Muscle of leg (tissue), 11 donors: ENCODE data around the gene SPATA17. TPM values are rescaled to one million over a fixed set of nuclear protein-coding genes. Genes with fewer than 3 reads are reported as not detected.
A peak's percentile ranks its signal among the peaks of the same experiment; 100 is the strongest.

Experiments
- DNase-seq: peaks from one replicate; pipeline ENCODE4 v3.0.0; 2013
- H3K27ac ChIP-seq: one replicate; pipeline ENCODE4 v1.5.1; 2013; ENCODE audit warnings: mild to moderate bottlenecking, low read length, control low read depth
- H3K27me3 ChIP-seq: one replicate; pipeline ENCODE4 v1.6.1; 2013; ENCODE audit warnings: low read length; ENCODE audit not compliant: control insufficient read depth, insufficient read depth
- H3K36me3 ChIP-seq: one replicate; pipeline ENCODE4 v1.6.1; 2013; ENCODE audit warnings: low read length; ENCODE audit not compliant: control insufficient read depth, insufficient read depth
- H3K4me1 ChIP-seq: one replicate; pipeline ENCODE4 v1.6.1; 2013; ENCODE audit warnings: low read length; ENCODE audit not compliant: control insufficient read depth, insufficient read depth
- H3K4me3 ChIP-seq: one replicate; pipeline ENCODE4 v1.5.1; 2013; ENCODE audit warnings: low read length, control low read depth
- H3K9me3 ChIP-seq: replicated peaks from 2 replicates; pipeline ENCODE4 v1.6.1; 2013; ENCODE audit warnings: low read depth, low read length; ENCODE audit not compliant: control insufficient read depth
- WGBS: methylation state at CpG from one replicate; pipeline ENCODE4 v1.1.5; 2013; ENCODE audit warnings: missing lambda C conversion rate; ENCODE audit not compliant: insufficient coverage; 5-methylcytosine and 5-hydroxymethylcytosine counted together
- polyA plus RNA-seq, 8 donors: library from polyadenylated mRNA; unstranded; fragments of 120-200 nt; gene quantifications; one replicate each; pipeline versions ENCODE4 v1.2.1 to v1.2.3, GENCODE V29; 2013; ENCODE audit warnings: inconsistent platforms in 1 of 8, low replicate concordance in 1 of 8; ENCODE audit not compliant: insufficient read length in 8 of 8, insufficient read depth in 1 of 8
- total RNA-seq: library from RNA; stranded (reverse); fragments of 120-200 nt; gene quantifications from one replicate; pipeline ENCODE4 v1.2.4, GENCODE V29; 2013

SPATA17 gene
- total and polyA plus RNA-seq, 9 donors: 2.3 to 4.3 (median 3.4) TPM

GRCh38 chr1:217721692-217722091 lies 90.5 kb downstream of the SPATA17 start:
- Histone ChIP-seq H3K36me3 (no peaks in the 10 kb centered on the region), H3K27me3 (no peaks in the 10 kb centered on the region), H3K4me1 (no peaks in the 10 kb centered on the region), H3K27ac (no peak overlapping the region), H3K9me3 (no peaks in the 10 kb centered on the region), H3K4me3 (no peak overlapping the region)
- DNase-seq: no peak
- WGBS: no CpG with 5 or more reads among the region's 1 CpG

DNA sequence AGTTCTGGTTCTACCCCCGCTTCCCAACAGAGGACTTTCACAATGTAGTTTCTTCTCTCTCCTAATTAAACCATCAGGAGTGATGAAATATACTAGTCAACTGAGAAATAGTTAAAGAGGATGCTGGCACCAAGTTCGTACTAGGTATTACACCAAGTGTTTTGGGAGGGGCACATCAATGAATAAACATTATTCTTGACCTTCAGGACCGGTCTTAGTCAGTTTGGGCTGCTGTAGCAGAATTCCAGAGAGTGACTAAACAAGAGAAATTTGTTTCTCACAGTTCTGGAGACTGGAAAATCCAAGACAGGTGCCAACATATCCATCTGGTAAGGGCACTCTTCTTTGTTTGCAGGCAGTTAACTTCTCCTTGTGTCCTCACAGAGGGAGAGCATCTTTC lies 103.8 kb downstream of the SPATA17 start:
- Histone ChIP-seq H3K4me3 (no peak overlapping the region), H3K4me1 (no peaks in the 10 kb centered on the region), H3K36me3 (no peaks in the 10 kb centered on the region), H3K27me3 (no peaks in the 10 kb centered on the region), H3K9me3 (no peaks in the 10 kb centered on the region), H3K27ac (no peak overlapping the region)
- 75% methylated on average over 1 of the region's 3 CpGs for WGBS
- no peak for DNase-seq

GRCh38 chr1:217747156-217747769 lies 116.1 kb downstream of the SPATA17 start:
- peak; percentile 29 for DNase-seq
- no peaks in the 10 kb centered on the region for H3K4me1 ChIP-seq
- no peak overlapping the region for H3K27ac ChIP-seq
- H3K27me3 ChIP-seq: no peaks in the 10 kb centered on the region
- H3K4me3 ChIP-seq: no peak overlapping the region
- H3K9me3 ChIP-seq: no peaks in the 10 kb centered on the region
- no peaks in the 10 kb centered on the region for H3K36me3 ChIP-seq
- no CpG with 5 or more reads among the region's 2 CpGs for WGBS

DNA sequence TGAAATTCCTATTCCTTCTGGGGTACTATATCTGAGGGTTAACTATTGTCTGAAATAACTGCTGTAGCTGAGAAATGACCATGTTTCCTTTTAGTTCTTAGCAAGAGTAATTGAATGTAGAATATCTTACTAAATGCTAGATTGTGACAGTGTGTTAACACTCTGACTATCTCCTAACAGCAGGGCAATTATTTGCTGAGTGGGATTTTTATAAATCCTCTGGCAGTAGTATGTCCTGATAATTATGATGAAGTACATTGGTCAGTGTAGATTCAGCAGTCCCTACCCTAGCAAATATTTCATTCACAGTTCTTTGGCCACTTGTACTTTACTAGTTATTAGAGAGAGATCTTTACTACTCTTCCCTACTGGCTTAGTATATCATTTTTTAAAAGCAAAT lies 138.6 kb downstream of the SPATA17 start:
- H3K27me3 ChIP-seq: no peaks in the 10 kb centered on the region
- no peak for DNase-seq
- no peak overlapping the region for H3K4me3 ChIP-seq
- no peaks in the 10 kb centered on the region for H3K36me3 ChIP-seq
- H3K27ac ChIP-seq: no peak overlapping the region
- no peaks in the 10 kb centered on the region for H3K9me3 ChIP-seq
- no peaks in the 10 kb centered on the region for H3K4me1 ChIP-seq

DNA sequence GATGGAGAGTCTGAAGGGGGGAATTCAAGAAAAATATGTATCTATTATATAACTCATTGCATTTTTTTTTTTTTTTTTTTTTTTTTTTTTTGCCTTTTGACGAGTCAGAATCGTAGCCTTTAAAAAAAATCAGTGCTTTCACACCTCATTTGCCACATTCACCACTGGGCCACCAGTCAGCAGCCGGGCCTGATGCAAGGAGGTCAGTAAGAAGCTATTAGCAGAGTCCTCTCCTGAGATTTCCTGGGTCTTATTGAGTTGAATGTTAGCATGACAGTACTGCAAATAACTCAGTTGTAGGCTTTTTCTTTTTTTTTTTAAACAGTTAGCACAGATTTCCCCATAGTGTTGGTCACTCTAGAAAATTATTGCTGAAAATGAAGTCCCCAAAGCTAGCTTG lies 139.8 kb downstream of the SPATA17 start:
- H3K4me3 ChIP-seq: no peak overlapping the region
- no peaks in the 10 kb centered on the region for H3K36me3 ChIP-seq
- WGBS: no CpG with 5 or more reads among the region's 3 CpGs
- DNase-seq: no peak
- H3K4me1 ChIP-seq: no peaks in the 10 kb centered on the region
- no peaks in the 10 kb centered on the region for H3K9me3 ChIP-seq
- H3K27me3 ChIP-seq: no peaks in the 10 kb centered on the region
- no peak overlapping the region for H3K27ac ChIP-seq

GRCh38 chr1:217776693-217777092 lies 145.5 kb downstream of the SPATA17 start:
- no CpG with 5 or more reads among the region's 5 CpGs for WGBS
- Histone ChIP-seq H3K9me3 (no peaks in the 10 kb centered on the region), H3K36me3 (no peaks in the 10 kb centered on the region), H3K4me1 (no peaks in the 10 kb centered on the region), H3K4me3 (no peak overlapping the region), H3K27me3 (no peaks in the 10 kb centered on the region), H3K27ac (no peak overlapping the region)
- DNase-seq: no peak

DNA sequence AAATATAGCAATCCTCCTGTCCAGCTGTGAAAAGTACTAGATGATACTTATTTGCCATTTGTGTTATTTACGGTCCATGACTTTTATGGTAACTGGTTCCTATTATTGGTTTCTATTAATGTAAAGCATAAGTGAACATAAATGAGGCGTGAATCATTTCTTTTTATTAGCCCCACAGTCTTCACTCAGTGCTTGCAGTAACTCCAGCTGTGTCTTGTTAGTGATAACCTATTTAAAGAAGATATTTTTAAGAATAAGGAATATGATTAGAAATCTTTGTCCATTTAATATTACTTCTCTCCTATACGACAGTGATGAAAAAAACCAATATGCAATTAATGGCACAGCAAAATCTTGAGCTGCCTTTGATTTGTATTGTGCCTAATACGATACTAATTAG lies 149.9 kb downstream of the SPATA17 start:
- no CpG with 5 or more reads among the region's 4 CpGs for WGBS
- no peak overlapping the region for H3K27ac ChIP-seq
- H3K9me3 ChIP-seq: no peaks in the 10 kb centered on the region
- H3K4me1 ChIP-seq: no peaks in the 10 kb centered on the region
- no peaks in the 10 kb centered on the region for H3K36me3 ChIP-seq
- peak; percentile 3 for DNase-seq
- H3K4me3 ChIP-seq: no peak overlapping the region
- H3K27me3 ChIP-seq: no peaks in the 10 kb centered on the region

- H3K36me3 ChIP-seq: no peaks in the 10 kb centered on the region
- no peaks in the 10 kb centered on the region for H3K27me3 ChIP-seq
- WGBS: no CpG with 5 or more reads among the region's 2 CpGs
Measured at GRCh38 chr1:217791091-217791490, 159.9 kb downstream of the SPATA17 start.

GRCh38 chr1:217805792-217806191 lies 174.6 kb downstream of the SPATA17 start:
- H3K4me3 ChIP-seq: no peak overlapping the region
- H3K27ac ChIP-seq: no peak overlapping the region
- H3K4me1 ChIP-seq: no peaks in the 10 kb centered on the region
- DNase-seq: no peak
- no peaks in the 10 kb centered on the region for H3K9me3 ChIP-seq
- H3K36me3 ChIP-seq: no peaks in the 10 kb centered on the region
- no peaks in the 10 kb centered on the region for H3K27me3 ChIP-seq
- no CpG with 5 or more reads among the region's 1 CpG for WGBS

More at GRCh38 chr1:217791091-217791490, 159.9 kb downstream of the SPATA17 start:
- DNase-seq: no peak
- Histone ChIP-seq H3K9me3 (no peaks in the 10 kb centered on the region), H3K27ac (no peak overlapping the region), H3K4me1 (no peaks in the 10 kb centered on the region), H3K4me3 (no peak overlapping the region)

DNA sequence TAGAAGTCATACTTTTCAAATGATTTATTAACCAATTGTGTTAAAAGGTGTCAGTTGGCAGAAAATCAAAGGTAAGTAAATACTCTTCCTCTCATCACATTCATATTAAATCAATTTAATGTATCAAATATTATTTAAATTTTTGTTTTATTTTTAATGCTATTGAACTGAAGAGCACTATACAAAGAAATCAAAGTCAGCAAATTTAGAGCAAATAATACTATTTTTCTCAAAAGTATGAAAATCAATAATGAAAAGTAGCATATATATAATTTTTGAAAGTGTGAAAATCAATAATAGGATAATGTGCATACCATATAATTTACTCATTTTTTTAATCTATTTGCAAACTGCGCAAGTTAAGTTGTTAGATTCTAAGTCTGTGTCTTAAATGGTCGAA lies 181.0 kb downstream of the SPATA17 start:
- no peaks in the 10 kb centered on the region for H3K27me3 ChIP-seq
- no peak overlapping the region for H3K27ac ChIP-seq
- H3K4me1 ChIP-seq: no peaks in the 10 kb centered on the region
- H3K36me3 ChIP-seq: no peaks in the 10 kb centered on the region
- WGBS: no CpG with 5 or more reads among the region's 2 CpGs
- no peaks in the 10 kb centered on the region for H3K9me3 ChIP-seq
- H3K4me3 ChIP-seq: no peak overlapping the region
- no peak for DNase-seq

DNA sequence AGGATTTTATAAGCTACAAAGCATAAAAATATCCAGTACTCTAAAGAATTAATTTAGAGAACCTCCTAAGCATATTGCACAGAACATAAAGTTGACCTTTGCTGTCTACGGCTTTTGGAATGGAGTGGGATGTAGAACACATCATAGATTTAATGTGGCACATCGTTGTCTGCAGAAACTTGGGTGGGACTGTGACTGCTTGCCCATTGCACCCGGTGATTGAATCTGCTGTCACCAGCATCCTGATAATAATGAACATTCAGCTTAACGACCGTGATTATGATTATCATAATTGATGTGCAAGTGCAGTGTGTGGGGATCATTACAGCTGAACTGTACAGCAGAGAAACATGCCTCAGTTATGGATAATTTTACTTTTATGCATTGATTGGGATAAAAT lies 181.9 kb downstream of the SPATA17 start:
- H3K9me3 ChIP-seq: no peaks in the 10 kb centered on the region
- no peak for DNase-seq
- H3K27ac ChIP-seq: no peak overlapping the region
- H3K27me3 ChIP-seq: no peaks in the 10 kb centered on the region
- whole genome bisulfite sequencing: 68% methylated on average over 2 of the region's 5 CpGs
- H3K4me1 ChIP-seq: no peaks in the 10 kb centered on the region
- no peaks in the 10 kb centered on the region for H3K36me3 ChIP-seq
- H3K4me3 ChIP-seq: no peak overlapping the region
